ENCODE results near the gene KLHDC8B. TPM values are rescaled to one million over a fixed set of nuclear protein-coding genes. Genes with fewer than 3 reads are reported as not detected.
A peak's percentile ranks its signal among the peaks of the same experiment; 100 is the strongest.

KLHDC8B gene
- 13.5 and 14.4 TPM in 2 replicates for total RNA-seq (2021)
- long read RNA-seq, transcript KLHDC8B-201 (6 exons, 1,959 nt) = major isoform, 82 of 103 reads
- long read RNA-seq, partial matches to known transcripts = 10 of 103 reads
- long read RNA-seq, other reads (novel, unspliced or antisense) = 11 of 103 reads

- WGBS (ENCODE audit: extremely low coverage, insufficient read length, low lambda C conversion rate) = no CpG with 5 or more reads among the region's 57 CpGs
- H3K79me2 ChIP-seq (ENCODE audit: insufficient read depth, low read length) = no peaks in the 10 kb centered on the region
- H2BK120ac ChIP-seq (ENCODE audit: low read depth, low read length, poor library complexity, severe bottlenecking) = no peak within 1 kb of the TSS
- Mint-ChIP-seq H3K36me3 (ENCODE audit: insufficient read depth in 1 of 3, low read depth in 3 of 3) (peaks cover 0 to 6% (median 3%) of the 10 kb centered on the region in 3 experiments; a peak in 5 of 7 replicates), H3K27ac (peak within 1 kb of the TSS; percentile 26 to 92 (median 54)), H3K9me3 (no peaks in the 10 kb centered on the region; a peak in 1 of 5 replicates), H3K4me1 (peaks cover 25 to 36% of the 10 kb centered on the region in 2 experiments), H3K4me3 (peak within 1 kb of the TSS; percentile 71 to 86), H3K27me3 (ENCODE audit: low read depth) (peaks cover 28% of the 10 kb centered on the region)
- H4K20me1 ChIP-seq (ENCODE audit: control insufficient read depth, insufficient read depth, insufficient read length) = no peaks in the 10 kb centered on the region
- no peaks in the 10 kb centered on the region for H3K79me1 ChIP-seq (ENCODE audit: insufficient read depth, low read depth, low read length, poor library complexity, severe bottlenecking)
- H3K4ac ChIP-seq (ENCODE audit: low read depth, low read length) = no peak within 1 kb of the TSS
- peaks cover 6% of the 10 kb centered on the region; the same call in 1 of the 2 replicates for H3K4me1 ChIP-seq (ENCODE audit: insufficient read depth, low read length)
- H3K27ac ChIP-seq (ENCODE audit: insufficient read length, low read depth, low read length) = no peak within 1 kb of the TSS
- no peak within 1 kb of the TSS for H2BK15ac ChIP-seq (ENCODE audit: low read depth, low read length)
- TF ChIP-seq CTCF (conservative IDR thresholded peaks at IDR 0.05) = peak; percentile 99
- H2AFZ ChIP-seq (ENCODE audit: low read length) = no peak within 1 kb of the TSS
- no peak within 1 kb of the TSS; the same call in 1 of the 2 replicates for H3K14ac ChIP-seq (ENCODE audit: insufficient read depth, low read length)
- H4K8ac ChIP-seq (replicated peaks; ENCODE audit: insufficient read length, low read depth, low read length) = no peak within 1 kb of the TSS
- H4K5ac ChIP-seq (ENCODE audit: insufficient read length, low read depth, low read length) = no peak within 1 kb of the TSS
- no peak within 1 kb of the TSS for H2AK5ac ChIP-seq (ENCODE audit: insufficient read length, low read length)
- no peak within 1 kb of the TSS for H3T11ph ChIP-seq (ENCODE audit: low read length)
- no peak within 1 kb of the TSS for H2BK12ac ChIP-seq (ENCODE audit: insufficient read length, low read depth, low read length)
- H3K23ac ChIP-seq (ENCODE audit: insufficient read length, low read depth, low read length) = no peak within 1 kb of the TSS
- H3K4me2 ChIP-seq (ENCODE audit: insufficient read depth, insufficient read length, low read length) = peak within 1 kb of the TSS; percentile 50
- H4K91ac ChIP-seq (ENCODE audit: insufficient read length, low read depth, low read length) = no peak within 1 kb of the TSS
- peak within 1 kb of the TSS; percentile 31 for H3K18ac ChIP-seq (ENCODE audit: insufficient read length, low read depth, low read length)
- H3K27me3 ChIP-seq (ENCODE audit: insufficient read depth, low read length) = no peaks in the 10 kb centered on the region
- no peak within 1 kb of the TSS for H2BK20ac ChIP-seq (ENCODE audit: low read depth, low read length, poor library complexity, severe bottlenecking)
- no peak within 1 kb of the TSS for H2BK5ac ChIP-seq (ENCODE audit: insufficient read length, low read length)
- no peak within 1 kb of the TSS for H3K56ac ChIP-seq (ENCODE audit: insufficient read length, low read depth, low read length)
- peaks cover 14% of the 10 kb centered on the region for H3K23me2 ChIP-seq (ENCODE audit: insufficient read length, low read depth, low read length, poor library complexity, severe bottlenecking)
- no peak within 1 kb of the TSS for H3K9ac ChIP-seq (ENCODE audit: extremely low read depth, insufficient read length, low read length)
- DNase-seq = peak; percentile 93
- no peaks in the 10 kb centered on the region for H3K9me3 ChIP-seq (ENCODE audit: control insufficient read depth, low read depth, low read length)
These were observed at the start of gene KLHDC8B for GRCh38 chr3:49171119-49171774. Gene KLHDC8B, plus strand, starts transcription at chr3:49171598. Its CDS starts 1,172 bp downstream, at chr3:49172770.
